GM12891 (cell line): ENCODE results near the gene MRPL45.

Experiments used
- DNase-seq: peaks from one replicate; pipeline ENCODE4 v3.0.0; 2011; ENCODE audit warnings: low spot score; ENCODE audit not compliant: insufficient read length
- FAIRE-seq: peaks from 2 replicates; lab custom pipeline; 2011; peaks lifted over from hg19 to GRCh38; lab: Jason Lieb, UNC
- PAX5 ChIP-seq: IDR thresholded peaks from 2 replicates; pipeline ENCODE4 v1.6.1; 2011; ENCODE audit warnings: low read length, moderate library complexity, mild to moderate bottlenecking; ENCODE audit not compliant: insufficient read depth, severe bottlenecking
- POLR2A ChIP-seq: IDR thresholded peaks from 2 replicates; pipeline ENCODE4 v1.6.1; 2011; ENCODE audit warnings: low read depth, low read length, control low read depth
- POLR2AphosphoS5 ChIP-seq: IDR thresholded peaks from 2 replicates; pipeline ENCODE4 v1.6.1; 2011; ENCODE audit warnings: low read depth, low read length, control low read depth
- POU2F2 ChIP-seq: IDR thresholded peaks from 2 replicates; pipeline ENCODE4 v1.6.1; 2011; ENCODE audit warnings: low read depth, mild to moderate bottlenecking, control low read depth, low read length, moderate library complexity
- SPI1 ChIP-seq: IDR thresholded peaks from 2 replicates; pipeline ENCODE4 v1.6.1; 2011; ENCODE audit warnings: low read depth, low read length, control low read depth
- TAF1 ChIP-seq: IDR thresholded peaks from 2 replicates; pipeline ENCODE4 v1.6.1; 2011; ENCODE audit warnings: low read depth, low read length, control low read depth

MRPL45 gene

GRCh38 chr17:38315497-38315896, 18.5 kb downstream of the MRPL45 start:
- FAIRE-seq: no peak
- TF ChIP-seq POLR2A (no peak), SPI1 (no peak), POLR2AphosphoS5 (no peak), POU2F2 (no peak), TAF1 (no peak), PAX5 (no peak)
- DNase-seq: no peak

DNA sequence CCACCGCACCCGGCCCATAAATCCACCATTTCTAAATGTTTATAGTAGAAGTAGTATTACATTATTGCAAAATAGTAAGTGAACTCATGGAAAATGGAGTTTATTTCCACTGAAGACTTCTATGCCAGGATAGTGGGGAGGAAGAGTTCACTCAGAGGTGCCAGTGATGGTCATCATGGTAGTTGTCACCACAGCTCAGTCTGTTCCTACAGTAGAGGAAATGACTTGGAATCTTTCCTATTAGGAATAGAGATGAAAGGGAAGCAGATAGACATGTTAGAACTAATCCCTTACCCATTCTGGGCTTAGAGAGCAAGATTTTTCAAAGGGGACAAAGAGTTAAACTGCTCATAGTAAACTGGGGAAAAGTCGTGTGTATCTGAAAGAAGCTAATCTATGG, 20.1 kb downstream of the MRPL45 start:
- TF ChIP-seq SPI1 (no peak), TAF1 (no peak), POLR2AphosphoS5 (no peak), PAX5 (no peak)
- no peak for DNase-seq
- no peak for FAIRE-seq

DNA sequence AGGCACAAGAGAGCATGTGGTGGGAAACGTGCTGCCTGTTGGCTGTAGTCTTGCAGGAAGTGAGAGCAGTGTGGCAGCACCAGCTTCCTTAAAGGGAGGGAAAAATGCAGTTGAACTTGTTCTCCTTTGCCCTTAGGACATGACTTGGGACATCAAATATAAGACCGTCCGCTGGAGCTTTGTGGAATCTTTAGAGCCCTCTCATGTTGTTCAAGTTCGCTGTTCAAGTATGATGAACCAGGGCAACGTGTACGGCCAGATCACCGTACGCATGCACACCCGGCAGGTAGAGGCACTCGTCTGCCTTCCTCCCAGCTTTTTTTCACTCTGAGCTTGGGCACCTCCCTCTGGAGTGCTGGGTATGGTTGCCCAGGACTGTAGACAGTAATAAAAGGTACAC, 23.5 kb downstream of the MRPL45 start:
- FAIRE-seq (no peak), DNase-seq (no peak)
- TF ChIP-seq POLR2AphosphoS5: no peak
- no peak for TF ChIP-seq POLR2A
- no peak for TF ChIP-seq TAF1
- no peak for TF ChIP-seq PAX5
- no peak for TF ChIP-seq POU2F2
- TF ChIP-seq SPI1: no peak

- FAIRE-seq (no peak), DNase-seq (peak; percentile 68)
- TF ChIP-seq PAX5 (no peak), POLR2AphosphoS5 (no peak), TAF1 (no peak), POLR2A (no peak), SPI1 (no peak), POU2F2 (no peak)
These were observed 25.3 kb downstream of the MRPL45 start for GRCh38 chr17:38322156-38322779.

DNA sequence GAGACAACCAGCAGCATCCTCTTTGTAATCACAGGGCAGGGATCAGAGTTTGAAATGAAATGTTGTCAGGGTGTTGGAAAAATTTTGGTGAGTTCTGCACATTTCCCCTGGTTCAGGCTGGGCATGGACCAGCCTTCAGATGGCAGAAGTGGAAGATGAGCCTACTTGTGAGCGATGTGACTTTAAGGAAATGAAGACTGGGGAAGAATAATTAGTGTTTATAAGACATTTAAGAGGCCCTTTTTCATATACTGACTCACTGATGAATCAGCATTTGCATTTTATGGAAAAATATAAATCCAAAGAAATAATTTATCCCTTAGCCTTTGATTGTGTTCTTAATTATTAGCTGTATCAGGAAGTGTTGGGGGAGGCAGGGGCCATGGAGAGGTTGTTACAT, 25.9 kb downstream of the MRPL45 start:
- DNase-seq (no peak), FAIRE-seq (no peak)
- no peak for TF ChIP-seq POLR2A
- TF ChIP-seq TAF1: no peak

DNA sequence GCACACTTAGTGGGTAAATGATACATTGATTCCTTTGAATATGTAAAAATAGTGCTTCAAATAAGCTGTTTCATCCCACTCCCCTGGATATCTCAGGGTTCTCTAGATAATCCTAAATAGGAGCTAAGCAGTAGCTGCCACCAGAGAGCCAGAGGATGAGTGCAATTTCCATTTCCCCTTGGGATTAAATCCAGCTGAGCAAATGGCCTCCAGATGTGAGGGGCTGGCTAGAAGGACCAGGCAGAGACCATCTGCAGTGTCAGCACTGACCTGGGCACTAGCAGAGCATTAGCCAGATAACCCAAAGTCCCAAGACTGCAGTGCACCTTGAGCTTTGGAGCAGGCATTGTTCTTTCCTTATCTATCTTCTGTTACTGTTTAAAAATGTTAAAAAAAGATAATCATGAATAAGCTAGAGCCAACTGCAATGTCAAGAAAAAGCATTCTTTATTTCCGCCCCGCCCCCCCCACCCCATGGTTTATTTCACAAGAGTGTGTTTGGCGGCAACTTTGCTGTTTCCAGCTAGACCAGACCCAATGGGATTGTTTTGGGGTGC, 27.3 kb downstream of the MRPL45 start:
- TF ChIP-seq POLR2AphosphoS5: no peak
- no peak for TF ChIP-seq SPI1
- TF ChIP-seq POLR2A: no peak
- TF ChIP-seq POU2F2: no peak
- no peak for TF ChIP-seq PAX5
- TF ChIP-seq TAF1: no peak
- DNase-seq: no peak
- FAIRE-seq: no peak

- DNase-seq: no peak
- TF ChIP-seq TAF1: no peak
- no peak for TF ChIP-seq POLR2AphosphoS5
- no peak for TF ChIP-seq POLR2A
- TF ChIP-seq PAX5: no peak
- no peak for TF ChIP-seq SPI1
- TF ChIP-seq POU2F2: no peak
- no peak for FAIRE-seq
These were observed 27.8 kb downstream of the MRPL45 start for GRCh38 chr17:38324772-38325171.

DNA sequence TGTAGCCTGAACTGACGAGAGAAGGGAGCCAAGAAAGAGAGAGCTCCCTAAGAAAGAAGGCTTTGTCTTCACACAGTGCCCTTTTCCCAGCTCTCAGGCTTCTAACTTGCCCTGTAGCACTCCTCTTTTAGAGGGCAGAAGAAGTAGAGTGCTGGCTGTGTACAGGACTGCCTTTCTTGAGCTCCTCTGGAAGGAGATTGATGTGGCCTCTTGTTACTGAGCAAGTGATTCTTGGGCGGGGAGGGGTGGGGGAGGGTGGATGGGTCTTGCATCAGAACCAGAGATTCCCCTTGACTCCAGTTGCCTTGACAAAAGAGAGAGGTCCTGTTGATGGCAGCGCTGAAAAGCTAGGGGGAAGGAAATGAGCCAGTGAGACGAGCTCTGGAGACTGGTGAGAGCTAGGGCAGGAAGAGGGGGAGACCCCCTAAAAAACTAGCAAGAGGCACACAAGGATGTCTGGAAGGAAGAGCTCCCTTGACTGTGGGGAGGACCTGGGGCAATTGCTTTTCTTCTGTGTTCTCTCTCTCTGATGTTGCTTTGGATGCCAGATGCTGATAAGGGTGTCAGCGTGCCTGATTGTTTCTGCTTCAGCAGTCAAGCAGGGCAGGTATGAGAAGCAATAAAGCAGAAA, 28.4 kb downstream of the MRPL45 start:
- FAIRE-seq: no peak
- TF ChIP-seq TAF1 (no peak), SPI1 (no peak), PAX5 (peak; percentile 50)
- DNase-seq: no peak

DNA sequence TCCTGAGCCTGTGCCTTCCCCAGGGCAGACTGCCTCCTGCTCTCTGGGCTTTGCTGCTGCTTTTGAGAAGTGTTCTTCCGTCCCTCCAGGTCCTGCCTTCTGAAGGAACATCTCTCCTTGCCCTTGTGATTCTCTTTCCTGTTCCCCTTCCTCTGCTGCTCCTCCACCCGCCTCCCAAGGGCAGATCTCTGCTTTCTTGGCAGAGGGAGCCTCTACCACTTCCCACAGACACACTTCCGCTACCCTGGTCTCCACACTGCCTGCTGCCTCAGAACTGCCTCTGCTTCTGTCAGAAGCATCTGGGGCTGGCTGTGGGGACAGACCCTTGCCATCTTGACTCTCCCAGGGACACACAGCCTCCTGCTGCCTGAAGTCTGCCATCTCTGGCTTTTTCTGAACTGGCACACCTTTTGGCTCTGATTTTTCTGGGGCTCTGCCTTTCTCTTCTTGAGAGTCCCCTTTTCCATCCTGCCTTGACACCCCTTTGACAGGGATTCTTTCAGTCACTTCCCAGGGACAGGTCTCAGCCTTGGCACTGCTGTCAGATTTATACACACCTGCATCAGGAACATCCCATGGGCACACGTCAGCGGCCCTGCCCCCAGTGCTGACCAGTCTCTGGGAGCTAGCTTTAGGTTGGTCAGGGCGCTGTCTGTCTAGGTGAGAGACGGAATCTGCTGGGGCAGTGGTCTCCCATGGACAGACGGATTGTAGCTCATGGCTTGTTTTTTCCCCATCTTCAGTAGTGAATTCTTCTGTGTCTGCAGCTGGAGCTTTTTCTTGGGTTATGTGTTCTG, 30.2 kb downstream of the MRPL45 start:
- no peak for FAIRE-seq
- TF ChIP-seq TAF1: no peak
- TF ChIP-seq PAX5: no peak
- TF ChIP-seq POLR2AphosphoS5: no peak
- TF ChIP-seq POLR2A: no peak
- TF ChIP-seq POU2F2: no peak

More for the DNA sequence above, 30.2 kb downstream of the MRPL45 start:
- no peak for DNase-seq
